Measurements from ENCODE around the gene CNPPD1.

The CNPPD1 gene

GRCh38 chr2:219160186-219161017, 16.3 kb downstream of the CNPPD1 start, which contains the start of gene NHEJ1:
NHEJ1 (minus strand) TSS chr2:219160815; CDS start chr2:219158362, 2,453 bp downstream.
- peak; percentile 90 to 96 (median 91) for DNase-seq (ENCODE audit: low read depth in 3 of 3)

GRCh38 chr2:219159771-219160185, 16.9 kb downstream of the CNPPD1 start:
- no peak for DNase-seq (ENCODE audit: low read depth in 3 of 3)

- DNase-seq (ENCODE audit: low read depth in 3 of 3) = no peak
Measured at GRCh38 chr2:219158586-219158985, 18.1 kb downstream of the CNPPD1 start.

- DNase-seq (ENCODE audit: low read depth in 3 of 3) = no peak
Measured at GRCh38 chr2:219158025-219158424, 18.7 kb downstream of the CNPPD1 start.

- no peak for DNase-seq (ENCODE audit: low read depth in 3 of 3)
Measured at GRCh38 chr2:219157396-219157795, 19.3 kb downstream of the CNPPD1 start.

GRCh38 chr2:219155054-219155644, 21.6 kb downstream of the CNPPD1 start:
- no peak for DNase-seq (ENCODE audit: low read depth in 3 of 3)

GRCh38 chr2:219149667-219150066, 27.1 kb downstream of the CNPPD1 start:
- no peak for DNase-seq (ENCODE audit: low read depth in 3 of 3)

- no peak for DNase-seq (ENCODE audit: low read depth in 3 of 3)
Measured at GRCh38 chr2:219142329-219142728, 34.4 kb downstream of the CNPPD1 start.

GRCh38 chr2:219140722-219141121, 36.0 kb downstream of the CNPPD1 start:
- DNase-seq (ENCODE audit: low read depth in 3 of 3) = no peak

- DNase-seq (ENCODE audit: low read depth in 3 of 3) = no peak
Measured at GRCh38 chr2:219133976-219134375, 42.7 kb downstream of the CNPPD1 start.

GRCh38 chr2:219131744-219132143, 45.0 kb downstream of the CNPPD1 start:
- no peak for DNase-seq (ENCODE audit: low read depth in 3 of 3)

GRCh38 chr2:219131327-219131726, 45.4 kb downstream of the CNPPD1 start:
- DNase-seq (ENCODE audit: low read depth in 3 of 3) = no peak

GRCh38 chr2:219129589-219129988, 47.1 kb downstream of the CNPPD1 start:
- DNase-seq (ENCODE audit: low read depth in 3 of 3) = no peak

- DNase-seq (ENCODE audit: low read depth in 3 of 3) = no peak
Measured at GRCh38 chr2:219128396-219128795, 48.3 kb downstream of the CNPPD1 start.

- no peak for DNase-seq (ENCODE audit: low read depth in 3 of 3)
Measured at GRCh38 chr2:219127037-219127635, 49.6 kb downstream of the CNPPD1 start.

GRCh38 chr2:219126555-219126954, 50.2 kb downstream of the CNPPD1 start:
- no peak for DNase-seq (ENCODE audit: low read depth in 3 of 3)

- DNase-seq (ENCODE audit: low read depth in 3 of 3) = no peak
Measured at GRCh38 chr2:219125886-219126270, 50.8 kb downstream of the CNPPD1 start.

- no peak for DNase-seq (ENCODE audit: low read depth in 3 of 3)
Measured at GRCh38 chr2:219125225-219125885, 51.4 kb downstream of the CNPPD1 start.

- peak in 1 of 3 experiments; percentile 3 for DNase-seq (ENCODE audit: low read depth in 3 of 3)
Measured at GRCh38 chr2:219124381-219125110, 52.2 kb downstream of the CNPPD1 start.

- DNase-seq (ENCODE audit: low read depth in 3 of 3) = no peak
Measured at GRCh38 chr2:219123356-219124135, 53.2 kb downstream of the CNPPD1 start.
